Stimulated activated naive CD8-positive, alpha-beta T cell treated with anti-CD3 and anti-CD28 coated beads, Interleukin-15, Interleukin-2, amounts not matched to agents 100 ng/mL and 50 ng/mL, for 24 hours (primary cell): Measurements from ENCODE around the gene ZFR2.

ENCODE experiments used
- H3K27ac Mint-ChIP-seq: one replicate; pipeline ENCODE4 v1.8.0; 2021; ENCODE audit warnings: mild to moderate bottlenecking, mixed read lengths
- H3K27me3 Mint-ChIP-seq: one replicate; pipeline ENCODE4 v1.8.0; 2021; ENCODE audit warnings: mixed read lengths
- H3K36me3 Mint-ChIP-seq: one replicate; pipeline ENCODE4 v1.8.0; 2021; ENCODE audit warnings: low read depth, mixed read lengths
- H3K4me1 Mint-ChIP-seq: one replicate; pipeline ENCODE4 v1.8.0; 2021; ENCODE audit warnings: low read depth, mixed read lengths
- H3K4me3 Mint-ChIP-seq: one replicate; pipeline ENCODE4 v1.8.0; 2021; ENCODE audit warnings: mild to moderate bottlenecking, mixed read lengths
- H3K9me3 Mint-ChIP-seq: one replicate; pipeline ENCODE4 v1.8.0; 2021; ENCODE audit warnings: mixed read lengths

Gene ZFR2

GRCh38 chr19:3834349-3835054 lies 34.3 kb downstream of the ZFR2 start:
- Mint-ChIP-seq H3K4me1 (no peaks in the 10 kb centered on the region), H3K4me3 (no peak overlapping the region), H3K36me3 (no peaks in the 10 kb centered on the region), H3K9me3 (peaks cover 4% of the 10 kb centered on the region), H3K27me3 (peaks cover 4% of the 10 kb centered on the region), H3K27ac (no peak overlapping the region)

- Mint-ChIP-seq H3K36me3 (no peaks in the 10 kb centered on the region), H3K4me3 (no peak overlapping the region), H3K9me3 (peaks cover 4% of the 10 kb centered on the region), H3K4me1 (no peaks in the 10 kb centered on the region), H3K27me3 (peaks cover 4% of the 10 kb centered on the region), H3K27ac (no peak overlapping the region)
Observed at GRCh38 chr19:3833578-3834348, 35.1 kb downstream of the ZFR2 start.

GRCh38 chr19:3832001-3832400 lies 36.8 kb downstream of the ZFR2 start:
- Mint-ChIP-seq H3K4me3 (no peak overlapping the region), H3K9me3 (no peaks in the 10 kb centered on the region), H3K36me3 (no peaks in the 10 kb centered on the region), H3K27me3 (no peaks in the 10 kb centered on the region), H3K4me1 (no peaks in the 10 kb centered on the region), H3K27ac (no peak overlapping the region)

- H3K9me3 Mint-ChIP-seq = no peaks in the 10 kb centered on the region
- no peak overlapping the region for H3K27ac Mint-ChIP-seq
- no peak overlapping the region for H3K4me3 Mint-ChIP-seq
- H3K36me3 Mint-ChIP-seq = no peaks in the 10 kb centered on the region
- H3K27me3 Mint-ChIP-seq = no peaks in the 10 kb centered on the region
- H3K4me1 Mint-ChIP-seq = no peaks in the 10 kb centered on the region
Observed at GRCh38 chr19:3831601-3832000, 37.2 kb downstream of the ZFR2 start.

- Mint-ChIP-seq H3K27me3 (no peaks in the 10 kb centered on the region), H3K27ac (no peak overlapping the region), H3K36me3 (no peaks in the 10 kb centered on the region), H3K4me3 (no peak overlapping the region), H3K9me3 (no peaks in the 10 kb centered on the region), H3K4me1 (no peaks in the 10 kb centered on the region)
Observed at GRCh38 chr19:3830621-3831589, 37.9 kb downstream of the ZFR2 start.

GRCh38 chr19:3827306-3827705 lies 41.5 kb downstream of the ZFR2 start:
- no peak overlapping the region for H3K27ac Mint-ChIP-seq
- H3K9me3 Mint-ChIP-seq = no peaks in the 10 kb centered on the region
- no peaks in the 10 kb centered on the region for H3K36me3 Mint-ChIP-seq
- H3K27me3 Mint-ChIP-seq = no peaks in the 10 kb centered on the region
- no peaks in the 10 kb centered on the region for H3K4me1 Mint-ChIP-seq
- H3K4me3 Mint-ChIP-seq = no peak overlapping the region

- peaks cover 8% of the 10 kb centered on the region for H3K4me1 Mint-ChIP-seq
Observed at GRCh38 chr19:3826163-3826562, 42.7 kb downstream of the ZFR2 start.

GRCh38 chr19:3825286-3825956 lies 43.4 kb downstream of the ZFR2 start:
- Mint-ChIP-seq H3K4me3 (no peak overlapping the region), H3K27me3 (no peaks in the 10 kb centered on the region), H3K9me3 (no peaks in the 10 kb centered on the region), H3K36me3 (no peaks in the 10 kb centered on the region), H3K27ac (no peak overlapping the region), H3K4me1 (peaks cover 8% of the 10 kb centered on the region)

More at GRCh38 chr19:3826163-3826562, 42.7 kb downstream of the ZFR2 start:
- H3K9me3 Mint-ChIP-seq = no peaks in the 10 kb centered on the region
- H3K27ac Mint-ChIP-seq = no peak overlapping the region
- no peaks in the 10 kb centered on the region for H3K36me3 Mint-ChIP-seq
- H3K27me3 Mint-ChIP-seq = no peaks in the 10 kb centered on the region
- no peak overlapping the region for H3K4me3 Mint-ChIP-seq

GRCh38 chr19:3823350-3823713 lies 45.5 kb downstream of the ZFR2 start:
- Mint-ChIP-seq H3K4me3 (no peak overlapping the region), H3K27ac (no peak overlapping the region), H3K36me3 (no peaks in the 10 kb centered on the region), H3K9me3 (no peaks in the 10 kb centered on the region), H3K27me3 (no peaks in the 10 kb centered on the region), H3K4me1 (peaks cover 15% of the 10 kb centered on the region)

GRCh38 chr19:3822683-3823349 lies 46.0 kb downstream of the ZFR2 start:
- Mint-ChIP-seq H3K27me3 (no peaks in the 10 kb centered on the region), H3K4me1 (peaks cover 20% of the 10 kb centered on the region), H3K9me3 (no peaks in the 10 kb centered on the region), H3K4me3 (no peak overlapping the region), H3K36me3 (no peaks in the 10 kb centered on the region), H3K27ac (no peak overlapping the region)

- H3K9me3 Mint-ChIP-seq = no peaks in the 10 kb centered on the region
- peaks cover 22% of the 10 kb centered on the region for H3K4me1 Mint-ChIP-seq
- H3K27ac Mint-ChIP-seq = no peak overlapping the region
Observed at GRCh38 chr19:3821857-3822364, 46.9 kb downstream of the ZFR2 start.

GRCh38 chr19:3821156-3821555 lies 47.7 kb downstream of the ZFR2 start:
- H3K4me1 Mint-ChIP-seq = peaks cover 22% of the 10 kb centered on the region

More at GRCh38 chr19:3821857-3822364, 46.9 kb downstream of the ZFR2 start:
- H3K36me3 Mint-ChIP-seq = no peaks in the 10 kb centered on the region
- no peaks in the 10 kb centered on the region for H3K27me3 Mint-ChIP-seq
- no peak overlapping the region for H3K4me3 Mint-ChIP-seq

GRCh38 chr19:3819989-3820388 lies 48.8 kb downstream of the ZFR2 start:
- H3K4me3 Mint-ChIP-seq = no peak overlapping the region
- no peaks in the 10 kb centered on the region for H3K27me3 Mint-ChIP-seq
- H3K9me3 Mint-ChIP-seq = no peaks in the 10 kb centered on the region
- no peak overlapping the region for H3K27ac Mint-ChIP-seq
- H3K4me1 Mint-ChIP-seq = peaks cover 24% of the 10 kb centered on the region
- H3K36me3 Mint-ChIP-seq = no peaks in the 10 kb centered on the region

More at GRCh38 chr19:3821156-3821555, 47.7 kb downstream of the ZFR2 start:
- Mint-ChIP-seq H3K4me3 (no peak overlapping the region), H3K27me3 (no peaks in the 10 kb centered on the region), H3K27ac (no peak overlapping the region), H3K36me3 (no peaks in the 10 kb centered on the region), H3K9me3 (no peaks in the 10 kb centered on the region)

GRCh38 chr19:3818918-3819317 lies 49.9 kb downstream of the ZFR2 start:
- Mint-ChIP-seq H3K9me3 (no peaks in the 10 kb centered on the region), H3K27me3 (no peaks in the 10 kb centered on the region), H3K4me3 (no peak overlapping the region), H3K4me1 (peaks cover 35% of the 10 kb centered on the region), H3K36me3 (no peaks in the 10 kb centered on the region), H3K27ac (no peak overlapping the region)
